Gastrocnemius medialis (tissue), 4 donors: Measurements from ENCODE around the gene AP5B1. TPM values are rescaled to one million over a fixed set of nuclear protein-coding genes. Genes with fewer than 3 reads are reported as not detected.
A peak's percentile ranks its signal among the peaks of the same experiment; 100 is the strongest.

Experiments used
- ATAC-seq, 2 donors: fragments of 150-250 bp; one replicate each; pipeline ENCODE4 v1.9.1; 2016
- DNase-seq, 2 donors: peaks; one replicate each; pipeline ENCODE4 v3.0.0-alpha.2; 2019
- H3K27ac ChIP-seq, 4 donors: fragments of 200-600 bp; sonication (generic); 1 replicate in 1 of 4; 2 replicates in 3 of 4; pipeline ENCODE4 v1.5.1; 2016 to 2018; ENCODE audit warnings: mild to moderate bottlenecking in 2 of 4, moderate library complexity in 1 of 4
- H3K27me3 ChIP-seq, 3 donors: fragments of 200-600 bp; sonication (generic) in 2 of 3; 1 replicate in 1 of 3; 2 replicates in 2 of 3; pipeline versions ENCODE4 v1.5.1 to v1.6.0; 2016 to 2019; ENCODE audit warnings: mild to moderate bottlenecking in 1 of 3, moderate library complexity in 1 of 3
- H3K36me3 ChIP-seq, 2 donors: fragments of 200-600 bp; sonication (generic) in 1 of 2; one replicate each; pipeline ENCODE4 v1.5.1; 2017 to 2018
- H3K4me1 ChIP-seq, 2 donors: fragments of 200-600 bp; sonication (generic) in 1 of 2; one replicate each; pipeline ENCODE4 v1.5.1; 2016 to 2017; ENCODE audit warnings: mild to moderate bottlenecking in 2 of 2
- H3K4me3 ChIP-seq, 4 donors: fragments of 200-600 bp; sonication (generic) in 3 of 4; 1 replicate in 1 of 4; 2 replicates in 3 of 4; pipeline ENCODE4 v1.5.1; 2016 to 2019; ENCODE audit warnings: mild to moderate bottlenecking in 2 of 4
- H3K9me3 ChIP-seq, 3 donors: fragments of 200-600 bp; sonication (generic) in 2 of 3; 1 replicate in 1 of 3; 2 replicates in 2 of 3; pipeline ENCODE4 v1.5.1; 2016 to 2019
- CTCF ChIP-seq, 5 experiments: fragments of 450-650 bp in 3 of 5; fragments of 200-600 bp in 2 of 5; sonication (generic) in 2 of 5; IDR thresholded peaks in 4 of 5; conservative IDR thresholded peaks in 1 of 5; 1 replicate in 4 of 5; 2 replicates in 1 of 5; pipeline ENCODE4 v1.5.1; 2016 to 2019; ENCODE audit warnings: antibody characterized with exemption in 5 of 5, mild to moderate bottlenecking in 3 of 5, moderate library complexity in 3 of 5
- POLR2A ChIP-seq, 2 donors: fragments of 450-650 bp; IDR thresholded peaks; one replicate each; pipeline ENCODE4 v1.6.1; 2017; ENCODE audit warnings: antibody characterized with exemption in 2 of 2, mild to moderate bottlenecking in 2 of 2, moderate library complexity in 2 of 2
- in situ Hi-C, 4 donors: fragments of 200-750 bp; cut with MboI; loops; one replicate each; pipeline versions ENCODE4 v1.15.0 to v1.8.0; 2017; ENCODE audit warnings: low sequenced_read_pairs in 4 of 4
- intact Hi-C: fragments of 100-400 bp; cut with DNase I; formaldehyde crosslinking; loops from one replicate; pipeline ENCODE4 v1.15.1; 2023; ENCODE audit warnings: low total_unique reads
- total RNA-seq, 4 donors: library from RNA; depleted of rRNA; stranded (reverse); fragments of >200 nt; gene quantifications; one replicate each; pipeline versions ENCODE4 v1.1.0 to v1.2.3, GENCODE V29; 2016

AP5B1 gene
- total RNA-seq, 4 donors from 2014 or later: 20.3 to 42.5 (median 29.7) TPM

GRCh38 chr11:65778431-65778900 is 2.3 kb downstream of the AP5B1 start:
- intact Hi-C loops (no loop called here), in situ Hi-C loops (no loop called here)
- no peaks in the 10 kb centered on the region for H3K9me3 ChIP-seq
- DNase-seq (no peak), ATAC-seq (no peak)
- no peak for TF ChIP-seq CTCF (IDR thresholded peaks at IDR 0.05 in 4 of 5, conservative IDR thresholded peaks at IDR 0.05 in 1 of 5)
- TF ChIP-seq POLR2A (IDR thresholded peaks at IDR 0.05): no peak
- no peak overlapping the region for H3K27ac ChIP-seq
- H3K4me3 ChIP-seq: no peak overlapping the region
- no peaks in the 10 kb centered on the region for H3K27me3 ChIP-seq
- H3K36me3 ChIP-seq: peaks cover 0 to 29% of the 10 kb centered on the region in 2 donors
- H3K4me1 ChIP-seq: peaks cover 9% of the 10 kb centered on the region in 2 donors

DNA sequence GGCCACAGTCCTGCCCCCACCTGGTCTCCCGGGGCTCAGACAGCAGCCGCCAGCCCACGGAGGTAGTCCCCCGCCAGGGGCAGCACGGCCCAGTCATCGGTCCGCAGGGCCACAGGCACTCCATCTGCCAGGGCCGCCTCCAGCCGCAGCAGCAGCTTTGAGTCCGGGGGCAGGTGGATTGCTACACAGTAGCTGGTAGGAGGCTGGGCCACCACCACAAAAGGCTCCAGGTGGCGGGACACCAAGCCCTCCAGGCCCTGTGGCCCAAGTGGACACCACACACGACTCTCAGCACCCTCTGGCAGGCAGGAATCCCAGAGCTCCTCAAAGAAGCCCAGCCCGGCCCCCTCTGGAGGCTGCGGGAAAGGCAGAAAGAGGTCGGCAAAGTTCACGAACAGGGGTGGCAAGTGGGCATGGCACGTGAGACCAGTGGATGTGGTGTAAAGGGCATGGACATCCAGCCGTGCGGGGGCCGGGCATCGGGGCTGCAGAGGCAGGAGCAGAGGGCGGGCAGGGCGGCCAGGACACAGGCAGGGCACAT is 2.9 kb downstream of the AP5B1 start:
- no peaks in the 10 kb centered on the region for H3K27me3 ChIP-seq
- ATAC-seq (no peak), DNase-seq (no peak)
- TF ChIP-seq POLR2A (IDR thresholded peaks at IDR 0.05): no peak
- TF ChIP-seq CTCF (IDR thresholded peaks at IDR 0.05 in 4 of 5, conservative IDR thresholded peaks at IDR 0.05 in 1 of 5): no peak
- in situ Hi-C loops (no loop called here), intact Hi-C loops (no loop called here)
- H3K9me3 ChIP-seq: no peaks in the 10 kb centered on the region
- H3K27ac ChIP-seq: no peak overlapping the region
- H3K4me1 ChIP-seq: peaks cover 9% of the 10 kb centered on the region in 2 donors
- peaks cover 0 to 29% of the 10 kb centered on the region in 2 donors for H3K36me3 ChIP-seq
- no peak overlapping the region for H3K4me3 ChIP-seq

- Histone ChIP-seq H3K9me3 (no peaks in the 10 kb centered on the region), H3K27ac (peak overlapping the region in 3 of 4 donors; percentile 15 to 67 (median 64)), H3K4me1 (peaks cover 9% of the 10 kb centered on the region in 2 donors), H3K4me3 (no peak overlapping the region), H3K36me3 (peaks cover 0 to 29% of the 10 kb centered on the region in 2 donors), H3K27me3 (no peaks in the 10 kb centered on the region)
- DNase-seq (no peak), ATAC-seq (no peak)
- no peak for TF ChIP-seq CTCF (IDR thresholded peaks at IDR 0.05 in 4 of 5, conservative IDR thresholded peaks at IDR 0.05 in 1 of 5)
- no peak for TF ChIP-seq POLR2A (IDR thresholded peaks at IDR 0.05)
- in situ Hi-C loops (no loop called here), intact Hi-C loops (no loop called here)
These were observed 3.5 kb downstream of the AP5B1 start for GRCh38 chr11:65777241-65777640.

DNA sequence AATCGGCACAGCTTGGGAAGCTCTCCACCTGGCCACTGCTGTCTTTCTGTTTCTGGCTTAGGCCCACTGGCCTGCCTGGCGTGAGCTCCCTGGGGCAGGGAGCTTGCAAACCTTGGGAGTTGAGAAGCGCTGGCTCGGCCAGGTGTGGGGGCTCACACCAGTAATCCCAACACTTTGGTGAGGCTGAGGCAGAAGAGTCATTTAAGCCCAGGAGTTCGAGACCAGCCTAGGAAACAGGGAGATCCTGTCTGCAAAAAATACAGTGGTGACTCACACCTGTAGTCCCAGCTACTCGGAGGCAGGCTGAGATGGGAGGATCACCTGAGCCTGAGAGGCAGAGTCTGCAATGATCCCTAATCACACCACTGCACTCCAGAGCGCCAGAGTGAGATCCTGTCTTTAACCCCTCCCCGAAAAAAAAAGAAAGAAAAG is 4.0 kb downstream of the AP5B1 start:
- H3K4me3 ChIP-seq: no peak overlapping the region
- TF ChIP-seq CTCF (IDR thresholded peaks at IDR 0.05 in 4 of 5, conservative IDR thresholded peaks at IDR 0.05 in 1 of 5) (no peak), POLR2A (IDR thresholded peaks at IDR 0.05) (no peak)
- peak overlapping the region; percentile 32 to 67 (median 53) for H3K27ac ChIP-seq
- H3K36me3 ChIP-seq: peaks cover 0 to 29% of the 10 kb centered on the region in 2 donors
- ATAC-seq (no peak), DNase-seq (no peak)
- intact Hi-C loops: no loop called here
- in situ Hi-C loops: no loop called here
- H3K4me1 ChIP-seq: peaks cover 9% of the 10 kb centered on the region in 2 donors
- H3K27me3 ChIP-seq: no peaks in the 10 kb centered on the region
- no peaks in the 10 kb centered on the region for H3K9me3 ChIP-seq
